Measurements from ENCODE around the gene PDIA6. TPM values are rescaled to one million over a fixed set of nuclear protein-coding genes. Genes with fewer than 3 reads are reported as not detected.

The PDIA6 gene
- total RNA-seq, 2 donors from 2014 or later = 402 to 408 TPM

DNA sequence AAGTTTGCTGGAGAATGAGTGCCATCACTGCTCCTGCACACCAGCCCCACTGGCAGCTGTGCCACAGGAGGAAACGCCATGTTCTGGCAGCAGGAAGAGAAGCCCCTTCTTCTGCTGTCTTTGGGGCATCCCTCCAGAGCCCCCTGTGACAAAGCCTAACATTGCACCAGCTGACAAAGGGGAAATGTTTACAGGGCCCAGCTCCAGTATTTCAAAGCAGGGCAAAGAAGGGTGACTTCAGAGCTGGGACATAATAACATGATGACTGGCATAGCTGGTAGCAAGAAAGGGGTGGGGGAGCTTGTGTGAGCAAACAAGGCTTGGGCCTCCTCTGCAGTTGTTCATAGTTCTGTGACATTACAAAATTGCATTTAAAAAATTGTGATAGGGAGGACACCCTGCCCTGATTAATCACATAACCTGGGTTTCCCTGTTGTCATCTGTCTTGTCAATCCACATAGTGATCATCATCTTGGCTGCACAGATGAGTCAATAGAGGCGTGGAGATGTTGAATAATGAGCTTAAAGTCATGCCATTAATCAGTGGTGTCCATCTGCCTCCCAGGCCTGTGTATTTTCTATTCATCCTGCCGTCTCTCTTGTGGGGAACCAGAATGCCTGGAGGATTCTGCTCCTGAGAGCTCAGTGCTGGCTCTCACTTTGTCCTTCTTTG, 29.1 kb upstream of the PDIA6 start:
- TF ChIP-seq, protein P1, sequence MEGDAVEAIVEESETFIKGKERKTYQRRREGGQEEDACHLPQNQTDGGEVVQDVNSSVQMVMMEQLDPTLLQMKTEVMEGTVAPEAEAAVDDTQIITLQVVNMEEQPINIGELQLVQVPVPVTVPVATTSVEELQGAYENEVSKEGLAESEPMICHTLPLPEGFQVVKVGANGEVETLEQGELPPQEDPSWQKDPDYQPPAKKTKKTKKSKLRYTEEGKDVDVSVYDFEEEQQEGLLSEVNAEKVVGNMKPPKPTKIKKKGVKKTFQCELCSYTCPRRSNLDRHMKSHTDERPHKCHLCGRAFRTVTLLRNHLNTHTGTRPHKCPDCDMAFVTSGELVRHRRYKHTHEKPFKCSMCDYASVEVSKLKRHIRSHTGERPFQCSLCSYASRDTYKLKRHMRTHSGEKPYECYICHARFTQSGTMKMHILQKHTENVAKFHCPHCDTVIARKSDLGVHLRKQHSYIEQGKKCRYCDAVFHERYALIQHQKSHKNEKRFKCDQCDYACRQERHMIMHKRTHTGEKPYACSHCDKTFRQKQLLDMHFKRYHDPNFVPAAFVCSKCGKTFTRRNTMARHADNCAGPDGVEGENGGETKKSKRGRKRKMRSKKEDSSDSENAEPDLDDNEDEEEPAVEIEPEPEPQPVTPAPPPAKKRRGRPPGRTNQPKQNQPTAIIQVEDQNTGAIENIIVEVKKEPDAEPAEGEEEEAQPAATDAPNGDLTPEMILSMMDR (conservative IDR thresholded peaks at IDR 0.05) = no peak
- H3K4me1 Mint-ChIP-seq = peaks cover 10% of the 10 kb centered on the region
- H3K4me3 Mint-ChIP-seq = no peak overlapping the region
- no peak for DNase-seq
- Histone ChIP-seq H3K9me3 (ENCODE audit: control insufficient read depth, low read length) (peaks cover 17% of the 10 kb centered on the region), H3K27me3 (ENCODE audit: control insufficient read depth, insufficient read depth, low read length, poor library complexity, severe bottlenecking) (no peaks in the 10 kb centered on the region), H3K9ac (ENCODE audit: extremely low read depth, low read length, poor library complexity, severe bottlenecking) (no peak overlapping the region), H3K4me3 (ENCODE audit: low read length) (no peak overlapping the region), H3K36me3 (ENCODE audit: control insufficient read depth, insufficient read depth, low read length) (no peaks in the 10 kb centered on the region), H3K27ac (ENCODE audit: low read depth, low read length) (no peak overlapping the region), H3K4me1 (ENCODE audit: control insufficient read depth, insufficient read depth, low read length) (peaks cover 4% of the 10 kb centered on the region)
- H3K27ac Mint-ChIP-seq = no peak overlapping the region
- 58 to 59% methylated on average over 3 of the region's 3 CpGs for WGBS, 2 experiments (ENCODE audit: insufficient coverage in 1 of 2, insufficient read length in 1 of 2)
- H3K36me3 Mint-ChIP-seq (ENCODE audit: low read depth) = no peaks in the 10 kb centered on the region
- peaks cover 9% of the 10 kb centered on the region for H3K27me3 Mint-ChIP-seq (ENCODE audit: insufficient read depth)
- H3K9me3 Mint-ChIP-seq = peaks cover 27% of the 10 kb centered on the region

DNA sequence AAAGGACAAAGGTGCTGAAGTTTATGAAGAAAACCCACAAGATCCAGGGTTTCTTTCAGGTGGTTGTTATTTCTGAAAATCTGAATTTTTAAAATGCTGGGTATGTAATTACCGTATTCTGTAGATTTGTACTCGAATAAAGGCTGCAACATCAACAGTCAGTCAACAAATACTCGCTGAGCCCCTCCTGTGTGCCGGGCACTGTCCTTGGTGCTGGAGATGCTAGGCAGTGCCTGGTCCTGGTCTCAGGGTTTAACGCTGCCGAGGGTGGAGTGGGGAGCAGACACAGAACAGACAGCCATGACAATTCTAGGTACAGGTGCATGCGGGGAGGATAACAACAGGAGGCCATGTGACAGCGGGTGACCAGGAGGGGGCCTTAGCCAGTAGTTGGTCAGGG, 27.2 kb upstream of the PDIA6 start:
- Histone ChIP-seq H3K9me3 (ENCODE audit: control insufficient read depth, low read length) (peaks cover 17% of the 10 kb centered on the region), H3K4me3 (ENCODE audit: low read length) (no peak overlapping the region), H3K27me3 (ENCODE audit: control insufficient read depth, insufficient read depth, low read length, poor library complexity, severe bottlenecking) (no peaks in the 10 kb centered on the region), H3K27ac (ENCODE audit: low read depth, low read length) (no peak overlapping the region), H3K9ac (ENCODE audit: extremely low read depth, low read length, poor library complexity, severe bottlenecking) (no peak overlapping the region), H3K36me3 (ENCODE audit: control insufficient read depth, insufficient read depth, low read length) (no peaks in the 10 kb centered on the region), H3K4me1 (ENCODE audit: control insufficient read depth, insufficient read depth, low read length) (peaks cover 4% of the 10 kb centered on the region)
- Mint-ChIP-seq H3K9me3 (peaks cover 27% of the 10 kb centered on the region), H3K4me3 (no peak overlapping the region), H3K36me3 (ENCODE audit: low read depth) (no peaks in the 10 kb centered on the region), H3K27ac (no peak overlapping the region), H3K27me3 (ENCODE audit: insufficient read depth) (peaks cover 10% of the 10 kb centered on the region), H3K4me1 (peaks cover 6% of the 10 kb centered on the region)
- DNase-seq = peak; percentile 87
- TF ChIP-seq, protein P1 (conservative IDR thresholded peaks at IDR 0.05) = no peak
- WGBS, 2 experiments (ENCODE audit: insufficient coverage in 1 of 2, insufficient read length in 1 of 2) = 48 to 68% methylated on average over 8 of the region's 8 CpGs

DNA sequence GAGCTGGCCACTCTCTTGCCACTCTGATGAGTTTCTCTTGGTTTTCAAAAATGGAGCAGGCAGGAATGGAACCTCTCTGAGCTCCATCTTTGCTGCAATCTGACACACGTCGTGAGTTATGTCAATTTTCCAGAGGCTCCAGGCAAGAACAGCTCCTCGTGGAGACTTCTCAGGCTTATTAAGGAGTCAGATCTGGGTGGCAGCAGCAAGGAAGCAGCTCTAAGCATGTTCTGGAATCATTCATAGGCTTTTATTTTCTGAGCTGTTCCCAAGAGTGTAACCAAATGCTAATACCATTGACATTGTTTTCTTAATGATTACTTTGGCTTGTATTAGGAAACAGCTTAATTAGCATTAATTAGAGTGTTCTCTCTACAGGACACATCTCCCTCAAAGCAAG, 26.1 kb upstream of the PDIA6 start:
- H3K27ac Mint-ChIP-seq = no peak overlapping the region
- Histone ChIP-seq H3K4me3 (ENCODE audit: low read length) (no peak overlapping the region), H3K4me1 (ENCODE audit: control insufficient read depth, insufficient read depth, low read length) (peaks cover 4% of the 10 kb centered on the region), H3K9ac (ENCODE audit: extremely low read depth, low read length, poor library complexity, severe bottlenecking) (no peak overlapping the region), H3K36me3 (ENCODE audit: control insufficient read depth, insufficient read depth, low read length) (no peaks in the 10 kb centered on the region), H3K27me3 (ENCODE audit: control insufficient read depth, insufficient read depth, low read length, poor library complexity, severe bottlenecking) (peaks cover 6% of the 10 kb centered on the region), H3K9me3 (ENCODE audit: control insufficient read depth, low read length) (peaks cover 17% of the 10 kb centered on the region), H3K27ac (ENCODE audit: low read depth, low read length) (no peak overlapping the region)
- 86 to 88% methylated on average over 3 of the region's 3 CpGs for WGBS, 2 experiments (ENCODE audit: insufficient coverage in 1 of 2, insufficient read length in 1 of 2)
- peaks cover 27% of the 10 kb centered on the region for H3K9me3 Mint-ChIP-seq
- H3K4me1 Mint-ChIP-seq = no peaks in the 10 kb centered on the region
- DNase-seq = no peak
- no peaks in the 10 kb centered on the region for H3K36me3 Mint-ChIP-seq (ENCODE audit: low read depth)
- no peak overlapping the region for H3K4me3 Mint-ChIP-seq
- TF ChIP-seq, protein P1 (conservative IDR thresholded peaks at IDR 0.05) = no peak
- H3K27me3 Mint-ChIP-seq (ENCODE audit: insufficient read depth) = peaks cover 16% of the 10 kb centered on the region

Data from endodermal cell (in vitro differentiated cells).